NAMALWA (cell line): ENCODE measurements around the gene EMP3.

Experiments
- DNase-seq: peaks from one replicate; pipeline ENCODE4 v3.0.0-alpha.2; 2015; ENCODE audit warnings: low spot score

EMP3 gene

DNA sequence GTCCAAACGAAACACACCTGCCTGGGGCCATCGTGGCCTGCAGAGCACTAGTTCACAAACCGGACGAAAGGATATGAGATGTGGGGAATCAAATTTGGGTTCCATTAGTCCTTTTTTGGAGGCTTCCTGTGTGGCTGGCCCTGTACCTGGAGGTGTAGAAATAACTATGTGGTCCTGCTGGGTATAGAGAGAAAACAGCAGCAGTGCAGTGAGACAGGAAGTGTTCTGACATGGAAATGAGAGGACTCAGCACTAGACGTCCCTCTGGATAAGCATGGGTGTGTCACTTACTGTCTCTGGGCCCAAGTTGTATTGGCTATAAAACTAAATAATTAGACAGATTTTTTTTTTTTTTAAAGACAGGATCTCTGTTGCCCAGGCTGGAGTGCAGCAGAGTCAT is 53.7 kb downstream of the EMP3 start:
- no peak for DNase-seq
